T-cell (primary cell): ENCODE data around the gene ANO3. TPM values are rescaled to one million over a fixed set of nuclear protein-coding genes. Genes with fewer than 3 reads are reported as not detected.

Experiments used
- ATAC-seq, 4 experiments: fragments of 200-7000 bp in 3 of 4; fragments of 150-1000 bp in 1 of 4; cut with Tn5 transposase; replicated peaks in 1 of 4; 1 replicate in 3 of 4; 2 replicates in 1 of 4; pipeline ENCODE4 v1.10.0; 2021; ENCODE audit warnings: moderate library complexity in 3 of 4, mild to moderate bottlenecking in 2 of 4, moderate number of reproducible peaks in 1 of 4
- CTCF ChIA-PET, 2 donors: fragments of 300-600 bp; sonication (Branson Sonifier 250); formaldehyde crosslinking; loops; one replicate each; lab custom pipeline; 2022; ENCODE audit warnings: antibody characterized with exemption in 2 of 2; lab: Charles Lee
- POLR2A ChIA-PET, 2 donors: fragments of 300-600 bp; sonication (Branson Sonifier 250); formaldehyde crosslinking; loops; one replicate each; lab custom pipeline; 2022; ENCODE audit warnings: antibody characterized with exemption in 2 of 2; lab: Charles Lee
- DNase-seq, 35 experiments: peaks; one replicate each; pipeline versions ENCODE4 v3.0.0 to v3.0.0-alpha.2; 2013 to 2023
- H3K27ac ChIP-seq: one replicate; pipeline ENCODE4 v1.5.1; 2013; ENCODE audit warnings: low read length
- H3K27me3 ChIP-seq, 2 experiments: replicated peaks in 1 of 2; 1 replicate in 1 of 2; 2 replicates in 1 of 2; pipeline versions ENCODE4 v1.6.1 to v1.7.0; 2013; ENCODE audit warnings: low read length in 1 of 2, mixed read lengths in 1 of 2; ENCODE audit not compliant: control insufficient read depth in 2 of 2, insufficient read depth in 2 of 2; ENCODE audit errors: extremely low read depth in 1 of 2
- H3K36me3 ChIP-seq, 2 donors: 1 replicate in 1 of 2; 2 replicates in 1 of 2; pipeline versions ENCODE4 v1.6.1 to v1.7.0; 2013; ENCODE audit warnings: low read length in 1 of 2; ENCODE audit not compliant: control insufficient read depth in 2 of 2, insufficient read depth in 1 of 2; ENCODE audit errors: extremely low read depth in 1 of 2
- H3K4me1 ChIP-seq, 2 experiments: 1 replicate in 1 of 2; 2 replicates in 1 of 2; pipeline versions ENCODE4 v1.6.1 to v1.7.0; 2013; ENCODE audit warnings: low read length in 2 of 2, mixed read lengths in 1 of 2; ENCODE audit not compliant: insufficient read depth in 2 of 2, control insufficient read depth in 1 of 2; ENCODE audit errors: extremely low read depth in 1 of 2
- H3K4me3 ChIP-seq, 2 donors: 1 replicate in 1 of 2; 2 replicates in 1 of 2; pipeline versions ENCODE4 v1.5.1 to v1.7.0; 2013; ENCODE audit warnings: mild to moderate bottlenecking in 2 of 2, low read length in 1 of 2, moderate library complexity in 1 of 2; ENCODE audit not compliant: control insufficient read depth in 1 of 2; ENCODE audit errors: extremely low read depth in 1 of 2
- H3K9me3 ChIP-seq: 2 replicates; pipeline ENCODE4 v1.7.0; 2013
- H3K27ac Mint-ChIP-seq, 2 donors: one replicate each; pipeline ENCODE4 v1.8.0; 2020 to 2021; ENCODE audit warnings: mild to moderate bottlenecking in 2 of 2, mixed read lengths in 2 of 2
- H3K27me3 Mint-ChIP-seq, 2 donors: one replicate each; pipeline ENCODE4 v1.8.0; 2021 to 2022; ENCODE audit warnings: mixed read lengths in 2 of 2
- H3K36me3 Mint-ChIP-seq: one replicate; pipeline ENCODE4 v1.8.0; 2021; ENCODE audit warnings: mixed read lengths
- H3K4me1 Mint-ChIP-seq, 3 donors: one replicate each; pipeline ENCODE4 v1.8.0; 2020 to 2022; ENCODE audit warnings: mixed read lengths in 3 of 3, mild to moderate bottlenecking in 1 of 3
- H3K4me3 Mint-ChIP-seq, 3 donors: one replicate each; pipeline ENCODE4 v1.8.0; 2020 to 2022; ENCODE audit warnings: mild to moderate bottlenecking in 3 of 3, mixed read lengths in 3 of 3, moderate library complexity in 3 of 3
- H3K9me3 Mint-ChIP-seq, 3 donors: one replicate each; pipeline ENCODE4 v1.8.0; 2020 to 2022; ENCODE audit warnings: mixed read lengths in 3 of 3
- WGBS: methylation state at CpG from one replicate; pipeline ENCODE4 v1.1.5; 2013; ENCODE audit warnings: missing lambda C conversion rate; ENCODE audit not compliant: insufficient coverage; 5-methylcytosine and 5-hydroxymethylcytosine counted together
- total RNA-seq, 35 experiments: library from RNA in 6 of 35; stranded (reverse) in 6 of 35; fragments of 120-200 nt in 1 of 35; gene quantifications; one replicate each; pipeline versions ENCODE4 v1.2.1 to v1.2.4 and lab custom pipeline; 2013 to 2026

ANO3 gene
- total RNA-seq, 5 donors from 2014 or later (not counting 1 experiment from before 2014, with no cell fraction given) = not detected

GRCh38 chr11:26410706-26411366 lies 78.9 kb downstream of the ANO3 start:
- POLR2A ChIA-PET = no interaction called here
- H3K27me3 Mint-ChIP-seq = no peaks in the 10 kb centered on the region
- no peak for ATAC-seq

GRCh38 chr11:26412955-26413354 lies 81.0 kb downstream of the ANO3 start:
- H3K4me1 ChIP-seq = no peaks in the 10 kb centered on the region
- H3K36me3 ChIP-seq = no peaks in the 10 kb centered on the region
- H3K9me3 ChIP-seq = no peaks in the 10 kb centered on the region
- no peak overlapping the region for H3K4me3 ChIP-seq
- no CpG with 5 or more reads among the region's 1 CpG for WGBS
- no peaks in the 10 kb centered on the region for H3K4me1 Mint-ChIP-seq
- H3K27me3 Mint-ChIP-seq = no peaks in the 10 kb centered on the region
- DNase-seq = no peak
- no peak overlapping the region for H3K27ac ChIP-seq
- no peak overlapping the region for H3K4me3 Mint-ChIP-seq
- H3K9me3 Mint-ChIP-seq = peaks cover 0 to 19% (median 5%) of the 10 kb centered on the region in 3 donors
- ChIA-PET POLR2A (no interaction called here), CTCF (no interaction called here)
- no peaks in the 10 kb centered on the region for H3K36me3 Mint-ChIP-seq
- no peaks in the 10 kb centered on the region for H3K27me3 ChIP-seq
- no peak overlapping the region for H3K27ac Mint-ChIP-seq
- ATAC-seq = no peak

More at GRCh38 chr11:26410706-26411366, 78.9 kb downstream of the ANO3 start:
- DNase-seq = no peak
- Histone ChIP-seq H3K4me3 (no peak overlapping the region), H3K9me3 (no peaks in the 10 kb centered on the region), H3K27ac (no peak overlapping the region), H3K4me1 (no peaks in the 10 kb centered on the region), H3K27me3 (no peaks in the 10 kb centered on the region), H3K36me3 (no peaks in the 10 kb centered on the region)
- Mint-ChIP-seq H3K9me3 (peaks cover 0 to 21% (median 6%) of the 10 kb centered on the region in 3 donors), H3K4me1 (no peaks in the 10 kb centered on the region), H3K36me3 (no peaks in the 10 kb centered on the region), H3K4me3 (no peak overlapping the region), H3K27ac (no peak overlapping the region)
- CTCF ChIA-PET = no interaction called here
- WGBS = 85% methylated on average over 2 of the region's 5 CpGs

GRCh38 chr11:26418386-26418912 lies 86.5 kb downstream of the ANO3 start:
- Mint-ChIP-seq H3K4me3 (no peak overlapping the region), H3K4me1 (no peaks in the 10 kb centered on the region), H3K9me3 (peaks cover 5 to 17% (median 16%) of the 10 kb centered on the region in 3 donors), H3K36me3 (no peaks in the 10 kb centered on the region), H3K27me3 (no peaks in the 10 kb centered on the region), H3K27ac (no peak overlapping the region)
- Histone ChIP-seq H3K4me1 (no peaks in the 10 kb centered on the region), H3K27me3 (no peaks in the 10 kb centered on the region), H3K27ac (no peak overlapping the region), H3K9me3 (no peaks in the 10 kb centered on the region), H3K36me3 (no peaks in the 10 kb centered on the region), H3K4me3 (no peak overlapping the region)
- WGBS = no CpG with 5 or more reads among the region's 6 CpGs
- DNase-seq = no peak
- ATAC-seq = no peak
- CTCF ChIA-PET = no interaction called here
- POLR2A ChIA-PET = no interaction called here

GRCh38 chr11:26420331-26420730 lies 88.4 kb downstream of the ANO3 start:
- H3K9me3 Mint-ChIP-seq = peaks cover 5 to 16% (median 14%) of the 10 kb centered on the region in 3 donors
- no peak for DNase-seq
- H3K4me3 ChIP-seq = no peak overlapping the region
- H3K4me1 ChIP-seq = no peaks in the 10 kb centered on the region
- no peaks in the 10 kb centered on the region for H3K27me3 Mint-ChIP-seq
- ChIA-PET CTCF (no interaction called here), POLR2A (no interaction called here)
- no CpG with 5 or more reads among the region's 1 CpG for WGBS
- no peak overlapping the region for H3K27ac Mint-ChIP-seq
- no peak overlapping the region for H3K27ac ChIP-seq
- H3K36me3 ChIP-seq = no peaks in the 10 kb centered on the region
- no peaks in the 10 kb centered on the region for H3K9me3 ChIP-seq
- no peak for ATAC-seq
- no peaks in the 10 kb centered on the region for H3K4me1 Mint-ChIP-seq
- no peaks in the 10 kb centered on the region for H3K36me3 Mint-ChIP-seq
- H3K4me3 Mint-ChIP-seq = no peak overlapping the region
- H3K27me3 ChIP-seq = no peaks in the 10 kb centered on the region

GRCh38 chr11:26424255-26424654 lies 92.3 kb downstream of the ANO3 start:
- H3K4me3 Mint-ChIP-seq = no peak overlapping the region
- Histone ChIP-seq H3K4me3 (no peak overlapping the region), H3K27ac (no peak overlapping the region), H3K27me3 (no peaks in the 10 kb centered on the region), H3K36me3 (no peaks in the 10 kb centered on the region), H3K9me3 (no peaks in the 10 kb centered on the region), H3K4me1 (no peaks in the 10 kb centered on the region)
- H3K9me3 Mint-ChIP-seq = peaks cover 0 to 14% (median 13%) of the 10 kb centered on the region in 3 donors
- ChIA-PET CTCF (no interaction called here), POLR2A (no interaction called here)
- no peaks in the 10 kb centered on the region for H3K4me1 Mint-ChIP-seq
- ATAC-seq = no peak
- no peak for DNase-seq
- no peaks in the 10 kb centered on the region for H3K36me3 Mint-ChIP-seq
- H3K27me3 Mint-ChIP-seq = no peaks in the 10 kb centered on the region
- H3K27ac Mint-ChIP-seq = no peak overlapping the region
- no CpG with 5 or more reads among the region's 1 CpG for WGBS

- no peak for ATAC-seq
Observed at GRCh38 chr11:26439854-26440253, 107.9 kb downstream of the ANO3 start.

More at GRCh38 chr11:26439854-26440253, 107.9 kb downstream of the ANO3 start:
- H3K4me1 ChIP-seq = no peaks in the 10 kb centered on the region
- Mint-ChIP-seq H3K4me1 (no peaks in the 10 kb centered on the region), H3K27ac (no peak overlapping the region), H3K36me3 (no peaks in the 10 kb centered on the region), H3K9me3 (peaks cover 9 to 16% (median 10%) of the 10 kb centered on the region in 3 donors), H3K4me3 (no peak overlapping the region), H3K27me3 (no peaks in the 10 kb centered on the region)
- WGBS = no CpG with 5 or more reads among the region's 5 CpGs
- DNase-seq = no peak
- H3K36me3 ChIP-seq = no peaks in the 10 kb centered on the region
- POLR2A ChIA-PET = no interaction called here
- H3K27ac ChIP-seq = no peak overlapping the region
- H3K27me3 ChIP-seq = no peaks in the 10 kb centered on the region
- CTCF ChIA-PET = no interaction called here
- no peak overlapping the region for H3K4me3 ChIP-seq
- no peaks in the 10 kb centered on the region for H3K9me3 ChIP-seq
